Measurements from ENCODE around the gene RHEB.

Gene RHEB

DNA sequence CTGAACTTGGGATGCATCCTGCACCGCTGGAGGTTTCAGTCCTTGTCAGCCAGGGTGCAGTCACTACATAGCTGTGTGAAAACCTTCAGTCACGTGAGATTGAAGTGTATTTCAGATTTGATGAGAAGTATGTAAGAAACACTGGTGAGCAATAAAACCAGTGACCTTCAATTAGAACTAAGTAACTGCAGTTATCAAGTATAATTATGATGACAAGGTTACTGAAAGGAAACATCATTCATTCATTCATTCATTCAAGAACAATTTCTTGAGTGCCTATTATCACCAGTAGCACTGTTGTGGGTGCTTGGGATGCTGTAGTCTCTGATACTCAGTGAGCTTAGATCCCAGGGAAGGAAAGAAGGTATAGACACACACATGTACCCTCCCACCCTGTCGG, 33.6 kb downstream of the RHEB start:
- TF ChIP-seq CREB1 (IDR thresholded peaks at IDR 0.05; ENCODE audit: low read depth) (no peak), NFIC (IDR thresholded peaks at IDR 0.05) (no peak)
- TF ChIP-seq, protein P1, sequence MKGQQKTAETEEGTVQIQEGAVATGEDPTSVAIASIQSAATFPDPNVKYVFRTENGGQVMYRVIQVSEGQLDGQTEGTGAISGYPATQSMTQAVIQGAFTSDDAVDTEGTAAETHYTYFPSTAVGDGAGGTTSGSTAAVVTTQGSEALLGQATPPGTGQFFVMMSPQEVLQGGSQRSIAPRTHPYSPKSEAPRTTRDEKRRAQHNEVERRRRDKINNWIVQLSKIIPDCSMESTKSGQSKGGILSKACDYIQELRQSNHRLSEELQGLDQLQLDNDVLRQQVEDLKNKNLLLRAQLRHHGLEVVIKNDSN (IDR thresholded peaks at IDR 0.05), result no peak

DNA sequence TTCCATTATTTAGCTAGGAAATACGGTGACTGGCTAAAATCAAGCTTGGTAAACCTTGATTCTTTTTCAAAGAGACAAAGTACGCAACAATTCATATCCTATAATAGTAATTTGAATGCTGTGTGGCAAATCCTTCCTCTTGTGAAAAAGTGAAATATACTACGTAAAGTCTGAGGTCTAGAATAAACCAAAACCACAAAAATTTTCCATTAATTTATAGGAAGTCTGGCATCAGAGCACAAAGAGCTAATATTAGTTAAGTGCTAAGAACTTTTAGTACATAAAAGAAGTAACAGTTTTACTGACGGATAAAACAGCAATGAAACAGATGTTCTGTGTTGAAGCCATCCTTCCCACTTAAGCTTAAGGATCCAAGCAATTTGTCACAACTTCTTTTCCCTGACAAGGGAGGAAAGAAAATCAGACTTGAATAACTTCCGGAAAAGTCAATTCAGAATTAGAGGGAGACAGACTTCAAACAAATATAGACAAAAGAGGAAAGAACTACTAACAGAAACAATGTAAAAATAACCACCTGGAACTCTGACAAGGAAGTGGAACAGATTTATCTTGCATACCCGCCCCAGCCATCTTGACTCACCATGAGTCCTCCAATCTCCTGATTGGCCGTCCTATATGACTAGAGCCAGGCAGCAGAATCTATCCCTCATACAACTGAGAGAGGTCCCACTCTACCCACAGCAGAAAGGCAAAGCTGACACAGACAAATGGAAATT, 34.6 kb downstream of the RHEB start:
- TF ChIP-seq CREB1 (IDR thresholded peaks at IDR 0.05; ENCODE audit: low read depth), result no peak

DNA sequence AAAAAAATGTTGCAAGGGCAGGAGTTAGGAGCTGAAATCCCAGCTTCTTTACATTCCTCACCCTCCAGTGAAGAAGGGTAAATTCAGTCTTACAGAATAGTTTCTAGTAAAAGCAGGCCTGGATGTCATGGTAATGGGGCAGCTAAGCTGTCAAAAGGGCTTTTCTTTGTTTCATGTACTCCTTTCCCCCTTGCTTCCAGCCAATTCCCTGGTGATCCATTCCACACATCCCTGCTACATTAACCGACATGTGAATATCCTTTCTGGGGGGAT, 36.0 kb downstream of the RHEB start:
- no peak for TF ChIP-seq YY1 (IDR thresholded peaks at IDR 0.05; ENCODE audit: low read depth)
- TF ChIP-seq, protein P2, sequence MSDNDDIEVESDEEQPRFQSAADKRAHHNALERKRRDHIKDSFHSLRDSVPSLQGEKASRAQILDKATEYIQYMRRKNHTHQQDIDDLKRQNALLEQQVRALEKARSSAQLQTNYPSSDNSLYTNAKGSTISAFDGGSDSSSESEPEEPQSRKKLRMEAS (IDR thresholded peaks at IDR 0.05), result no peak
- no peak for TF ChIP-seq ZBTB7A (IDR thresholded peaks at IDR 0.05; ENCODE audit: low read depth)
- TF ChIP-seq EP300 (IDR thresholded peaks at IDR 0.05; ENCODE audit: borderline replicate concordance), result no peak
- TF ChIP-seq, protein P1 (IDR thresholded peaks at IDR 0.05), result no peak
- TF ChIP-seq TEAD4 (IDR thresholded peaks at IDR 0.05), result no peak
- no peak for TF ChIP-seq CEBPB (IDR thresholded peaks at IDR 0.05)
- no peak for TF ChIP-seq CREB1 (IDR thresholded peaks at IDR 0.05; ENCODE audit: low read depth)
- no peak for TF ChIP-seq TAF1 (IDR thresholded peaks at IDR 0.05; ENCODE audit: low read depth)
- TF ChIP-seq RAD21 (IDR thresholded peaks at IDR 0.05; ENCODE audit: low read depth), result no peak
- no peak for TF ChIP-seq NFIC (IDR thresholded peaks at IDR 0.05)
- TF ChIP-seq TCF12 (IDR thresholded peaks at IDR 0.05; ENCODE audit: low read depth), result no peak
- no peak for TF ChIP-seq EGR1 (IDR thresholded peaks at IDR 0.05)
- TF ChIP-seq, protein P3, sequence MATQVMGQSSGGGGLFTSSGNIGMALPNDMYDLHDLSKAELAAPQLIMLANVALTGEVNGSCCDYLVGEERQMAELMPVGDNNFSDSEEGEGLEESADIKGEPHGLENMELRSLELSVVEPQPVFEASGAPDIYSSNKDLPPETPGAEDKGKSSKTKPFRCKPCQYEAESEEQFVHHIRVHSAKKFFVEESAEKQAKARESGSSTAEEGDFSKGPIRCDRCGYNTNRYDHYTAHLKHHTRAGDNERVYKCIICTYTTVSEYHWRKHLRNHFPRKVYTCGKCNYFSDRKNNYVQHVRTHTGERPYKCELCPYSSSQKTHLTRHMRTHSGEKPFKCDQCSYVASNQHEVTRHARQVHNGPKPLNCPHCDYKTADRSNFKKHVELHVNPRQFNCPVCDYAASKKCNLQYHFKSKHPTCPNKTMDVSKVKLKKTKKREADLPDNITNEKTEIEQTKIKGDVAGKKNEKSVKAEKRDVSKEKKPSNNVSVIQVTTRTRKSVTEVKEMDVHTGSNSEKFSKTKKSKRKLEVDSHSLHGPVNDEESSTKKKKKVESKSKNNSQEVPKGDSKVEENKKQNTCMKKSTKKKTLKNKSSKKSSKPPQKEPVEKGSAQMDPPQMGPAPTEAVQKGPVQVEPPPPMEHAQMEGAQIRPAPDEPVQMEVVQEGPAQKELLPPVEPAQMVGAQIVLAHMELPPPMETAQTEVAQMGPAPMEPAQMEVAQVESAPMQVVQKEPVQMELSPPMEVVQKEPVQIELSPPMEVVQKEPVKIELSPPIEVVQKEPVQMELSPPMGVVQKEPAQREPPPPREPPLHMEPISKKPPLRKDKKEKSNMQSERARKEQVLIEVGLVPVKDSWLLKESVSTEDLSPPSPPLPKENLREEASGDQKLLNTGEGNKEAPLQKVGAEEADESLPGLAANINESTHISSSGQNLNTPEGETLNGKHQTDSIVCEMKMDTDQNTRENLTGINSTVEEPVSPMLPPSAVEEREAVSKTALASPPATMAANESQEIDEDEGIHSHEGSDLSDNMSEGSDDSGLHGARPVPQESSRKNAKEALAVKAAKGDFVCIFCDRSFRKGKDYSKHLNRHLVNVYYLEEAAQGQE (IDR thresholded peaks at IDR 0.05; ENCODE audit: low read depth), result no peak

DNA sequence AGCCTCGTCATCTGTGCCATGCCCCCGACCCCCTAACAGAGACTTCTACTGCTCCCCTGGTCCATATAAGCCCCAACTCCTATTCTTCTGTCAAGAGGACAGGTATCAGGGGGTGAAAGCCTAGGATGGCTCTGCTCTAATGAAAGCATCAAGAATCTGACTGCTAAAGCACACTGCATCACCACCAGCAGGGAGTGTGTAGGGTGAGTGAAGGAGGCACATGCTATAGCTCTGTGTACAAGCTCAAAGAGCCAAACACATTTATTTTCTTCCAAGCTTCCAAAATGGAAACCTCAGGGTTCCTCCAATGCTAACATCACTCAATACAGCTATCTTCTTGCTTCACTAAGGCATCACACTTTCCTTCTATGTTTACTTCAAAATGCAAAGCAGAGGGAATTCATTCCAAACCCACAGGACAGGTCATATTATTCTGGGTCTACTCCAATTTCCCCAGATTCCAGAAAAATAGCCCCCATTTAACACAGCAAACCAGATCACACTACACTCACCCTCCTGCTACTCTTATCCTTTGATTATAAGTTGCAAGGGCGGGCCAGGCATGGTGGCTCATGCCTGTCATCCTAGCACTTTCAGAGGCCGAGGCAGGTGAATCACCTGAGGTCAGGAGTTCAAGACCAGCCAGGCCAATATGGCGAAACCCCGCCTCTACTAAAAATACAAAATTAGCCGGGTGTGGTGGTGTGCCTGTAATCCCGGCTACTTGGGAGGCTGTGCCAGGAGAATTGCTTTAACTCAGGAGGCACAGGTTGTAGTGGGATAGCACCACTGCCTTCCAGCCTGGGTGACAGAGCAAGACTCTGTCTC, 36.6 kb downstream of the RHEB start:
- TF ChIP-seq EP300 (IDR thresholded peaks at IDR 0.05; ENCODE audit: borderline replicate concordance), result no peak
- no peak for TF ChIP-seq ZBTB7A (IDR thresholded peaks at IDR 0.05; ENCODE audit: low read depth)
- TF ChIP-seq TAF1 (IDR thresholded peaks at IDR 0.05; ENCODE audit: low read depth), result no peak
- TF ChIP-seq TCF12 (IDR thresholded peaks at IDR 0.05; ENCODE audit: low read depth), result no peak
- TF ChIP-seq YY1 (IDR thresholded peaks at IDR 0.05; ENCODE audit: low read depth), result no peak
- TF ChIP-seq EGR1 (IDR thresholded peaks at IDR 0.05), result no peak
- TF ChIP-seq FOXM1 (IDR thresholded peaks at IDR 0.05; ENCODE audit: borderline replicate concordance, low read depth), result no peak
- no peak for TF ChIP-seq CEBPB (IDR thresholded peaks at IDR 0.05)
- no peak for TF ChIP-seq NFIC (IDR thresholded peaks at IDR 0.05)
- TF ChIP-seq, protein P3 (IDR thresholded peaks at IDR 0.05; ENCODE audit: low read depth), result no peak
- TF ChIP-seq RAD21 (IDR thresholded peaks at IDR 0.05; ENCODE audit: low read depth), result no peak
- TF ChIP-seq, protein P2 (IDR thresholded peaks at IDR 0.05), result no peak
- no peak for TF ChIP-seq TEAD4 (IDR thresholded peaks at IDR 0.05)
- TF ChIP-seq, protein P1 (IDR thresholded peaks at IDR 0.05), result no peak
- no peak for TF ChIP-seq CREB1 (IDR thresholded peaks at IDR 0.05; ENCODE audit: low read depth)

DNA sequence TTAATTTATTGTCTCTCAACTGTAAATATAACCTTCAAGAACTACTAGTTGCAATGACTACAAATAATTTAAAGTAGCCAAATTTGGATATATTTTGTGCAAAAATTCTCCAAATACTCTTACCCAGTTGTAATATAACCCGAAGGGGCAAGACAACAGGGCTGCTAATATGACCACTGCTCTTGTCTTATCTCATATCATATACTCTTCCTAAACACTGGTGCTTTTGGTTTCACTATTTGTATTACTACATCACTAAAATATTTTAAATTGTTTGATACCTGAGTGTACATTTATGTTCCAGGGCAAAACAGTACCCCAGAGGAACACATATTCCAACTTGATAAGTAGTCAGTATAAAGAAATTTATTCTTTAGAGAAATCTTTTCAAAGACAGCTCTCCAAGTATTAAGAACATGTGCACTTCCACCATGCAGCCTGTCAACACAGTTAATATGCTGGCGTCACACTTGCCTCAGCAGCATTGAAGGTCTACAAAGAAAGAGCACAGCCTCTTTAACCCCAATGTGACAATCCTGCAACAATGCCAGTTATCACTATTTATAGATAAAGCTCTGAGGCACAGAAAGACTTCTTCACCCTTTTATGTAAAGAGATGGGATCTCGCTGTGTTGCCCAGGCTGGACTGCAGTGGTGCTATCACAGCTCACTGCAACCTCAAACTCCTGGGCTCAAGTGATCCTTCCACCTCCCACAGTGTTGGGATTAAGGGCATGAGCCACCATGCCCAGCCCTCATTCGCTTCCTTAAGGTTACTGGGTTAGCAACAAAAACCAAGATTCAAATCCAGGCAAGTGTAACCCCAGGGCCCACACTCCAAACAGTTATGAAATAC, 37.8 kb downstream of the RHEB start:
- TF ChIP-seq, protein P1 (IDR thresholded peaks at IDR 0.05), result no peak
- TF ChIP-seq RAD21 (IDR thresholded peaks at IDR 0.05; ENCODE audit: low read depth) (no peak), TAF1 (IDR thresholded peaks at IDR 0.05; ENCODE audit: low read depth) (no peak), EP300 (IDR thresholded peaks at IDR 0.05; ENCODE audit: borderline replicate concordance) (no peak), TCF12 (IDR thresholded peaks at IDR 0.05; ENCODE audit: low read depth) (no peak)
- TF ChIP-seq, protein P3 (IDR thresholded peaks at IDR 0.05; ENCODE audit: low read depth), result no peak
